Measurements from ENCODE around the gene FOXL3. TPM values are rescaled to one million over a fixed set of nuclear protein-coding genes. Genes with fewer than 3 reads are reported as not detected.

FOXL3 gene
- polyA plus RNA-seq, 3 donors: not detected

- peaks cover 0 to 12% of the 10 kb centered on the region in 2 donors for H3K36me3 Mint-ChIP-seq
- intact Hi-C loops (cut with micrococcal nuclease): no loop called here
- peaks cover 2 to 17% (median 2%) of the 10 kb centered on the region in 3 donors for H3K27me3 Mint-ChIP-seq (ENCODE audit: low read depth in 3 of 3)
- no peak overlapping the region for H3K4me3 Mint-ChIP-seq
- H3K27me3 ChIP-seq (ENCODE audit: control insufficient read depth in 2 of 2, insufficient read depth in 2 of 2, low read length in 2 of 2): no peaks in the 10 kb centered on the region
- H3K9me3 ChIP-seq (replicated peaks in 1 of 2; ENCODE audit: control insufficient read depth in 1 of 2, insufficient read depth in 1 of 2, low read length in 2 of 2): peaks cover 20 to 48% of the 10 kb centered on the region in 2 donors
- H3K9ac ChIP-seq (ENCODE audit: insufficient read depth, low read length, poor library complexity, severe bottlenecking): no peak overlapping the region
- no peaks in the 10 kb centered on the region for H3K79me2 ChIP-seq (ENCODE audit: insufficient read depth, low read length)
- H4K20me1 ChIP-seq (ENCODE audit: insufficient read depth, low read length): no peaks in the 10 kb centered on the region
- H3K36me3 ChIP-seq (replicated peaks in 1 of 2; ENCODE audit: control insufficient read depth in 1 of 2, insufficient read depth in 2 of 2, low read length in 2 of 2): no peaks in the 10 kb centered on the region
- no peak overlapping the region for H3K4me2 ChIP-seq (replicated peaks; ENCODE audit: extremely low read depth, low read length, poor library complexity, severe bottlenecking)
- 87% methylated on average over 40 of the region's 45 CpGs for WGBS (ENCODE audit: insufficient coverage)
- H3K4me3 ChIP-seq (replicated peaks in 1 of 3; ENCODE audit: low read depth in 2 of 3, low read length in 3 of 3): no peak overlapping the region
- peaks cover 11 to 15% of the 10 kb centered on the region in 2 donors for H3K4me1 ChIP-seq (ENCODE audit: control insufficient read depth in 1 of 2, insufficient read depth in 2 of 2, low read length in 2 of 2)
- H3K4me1 Mint-ChIP-seq: peaks cover 5% of the 10 kb centered on the region
- H3K27ac ChIP-seq (ENCODE audit: low read depth in 1 of 2, low read length in 2 of 2): no peak overlapping the region
- no peak overlapping the region for H2AFZ ChIP-seq (ENCODE audit: insufficient read depth, low read depth, low read length, poor library complexity, severe bottlenecking)
- no peak for TF ChIP-seq CTCF (IDR thresholded peaks at IDR 0.05)
- peaks cover 21 to 39% (median 35%) of the 10 kb centered on the region in 7 donors for H3K9me3 Mint-ChIP-seq
- DNase-seq: no peak
- H3K27ac Mint-ChIP-seq: no peak overlapping the region
These were observed 22.8 kb upstream of the FOXL3 start for GRCh38 chr7:266851-267840.

- Mint-ChIP-seq H3K4me1 (peaks cover 5% of the 10 kb centered on the region), H3K4me3 (no peak overlapping the region), H3K36me3 (peaks cover 0 to 5% of the 10 kb centered on the region in 2 donors), H3K27me3 (ENCODE audit: low read depth in 3 of 3) (peaks cover 4 to 10% (median 4%) of the 10 kb centered on the region in 3 donors), H3K27ac (no peak overlapping the region), H3K9me3 (peaks cover 28 to 47% (median 41%) of the 10 kb centered on the region in 7 donors)
- Histone ChIP-seq H3K9ac (ENCODE audit: insufficient read depth, low read length, poor library complexity, severe bottlenecking) (no peak overlapping the region), H2AFZ (ENCODE audit: insufficient read depth, low read depth, low read length, poor library complexity, severe bottlenecking) (no peak overlapping the region), H3K9me3 (replicated peaks in 1 of 2; ENCODE audit: control insufficient read depth in 1 of 2, insufficient read depth in 1 of 2, low read length in 2 of 2) (peaks cover 28 to 48% of the 10 kb centered on the region in 2 donors), H3K4me1 (ENCODE audit: control insufficient read depth in 1 of 2, insufficient read depth in 2 of 2, low read length in 2 of 2) (peaks cover 11 to 14% of the 10 kb centered on the region in 2 donors), H3K27ac (ENCODE audit: low read depth in 1 of 2, low read length in 2 of 2) (no peak overlapping the region), H3K4me3 (replicated peaks in 1 of 3; ENCODE audit: low read depth in 2 of 3, low read length in 3 of 3) (no peak overlapping the region), H3K4me2 (replicated peaks; ENCODE audit: extremely low read depth, low read length, poor library complexity, severe bottlenecking) (no peak overlapping the region), H4K20me1 (ENCODE audit: insufficient read depth, low read length) (no peaks in the 10 kb centered on the region), H3K27me3 (ENCODE audit: control insufficient read depth in 2 of 2, insufficient read depth in 2 of 2, low read length in 2 of 2) (no peaks in the 10 kb centered on the region), H3K36me3 (replicated peaks in 1 of 2; ENCODE audit: control insufficient read depth in 1 of 2, insufficient read depth in 2 of 2, low read length in 2 of 2) (no peaks in the 10 kb centered on the region), H3K79me2 (ENCODE audit: insufficient read depth, low read length) (no peaks in the 10 kb centered on the region)
- no peak for TF ChIP-seq CTCF (IDR thresholded peaks at IDR 0.05)
- DNase-seq: no peak
- WGBS (ENCODE audit: insufficient coverage): 97% methylated on average over 8 of the region's 12 CpGs
- intact Hi-C loops (cut with micrococcal nuclease): no loop called here
These were observed 21.0 kb upstream of the FOXL3 start for GRCh38 chr7:268991-269390.
